ENCODE measurements around the gene AKAIN1.

DNA sequence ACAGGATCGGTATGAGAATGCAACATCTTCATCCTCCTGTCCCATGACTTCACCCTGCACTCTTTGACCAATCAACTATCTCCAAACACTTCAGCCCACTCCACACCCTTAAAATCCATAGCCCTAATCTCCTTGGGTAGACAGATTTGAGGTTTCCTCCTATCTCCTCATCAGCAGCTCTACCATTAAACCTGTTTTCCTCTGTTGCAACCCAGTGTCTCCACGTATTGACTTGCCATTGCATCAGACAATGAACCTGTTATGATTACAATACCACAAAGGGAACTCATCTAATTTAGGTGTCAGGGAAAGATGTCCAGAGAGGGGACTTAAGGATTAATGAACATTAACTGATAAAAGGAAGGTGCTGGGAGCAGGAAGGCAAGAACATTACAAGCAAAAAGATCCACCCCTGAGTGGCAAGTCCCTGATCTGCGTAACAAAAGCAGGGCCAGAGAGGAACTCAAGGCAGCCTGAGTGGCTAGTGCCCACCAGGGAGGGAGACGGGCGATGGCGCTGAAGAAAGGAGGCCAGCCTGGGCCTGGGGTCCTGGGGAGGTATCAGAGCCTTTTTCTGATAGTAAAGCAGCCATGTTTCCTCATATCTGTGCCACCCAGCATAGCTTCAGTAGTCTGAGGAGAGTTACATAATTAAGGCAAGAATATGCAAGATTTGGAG, 44.6 kb downstream of the AKAIN1 start:
- TF ChIP-seq, protein P1, sequence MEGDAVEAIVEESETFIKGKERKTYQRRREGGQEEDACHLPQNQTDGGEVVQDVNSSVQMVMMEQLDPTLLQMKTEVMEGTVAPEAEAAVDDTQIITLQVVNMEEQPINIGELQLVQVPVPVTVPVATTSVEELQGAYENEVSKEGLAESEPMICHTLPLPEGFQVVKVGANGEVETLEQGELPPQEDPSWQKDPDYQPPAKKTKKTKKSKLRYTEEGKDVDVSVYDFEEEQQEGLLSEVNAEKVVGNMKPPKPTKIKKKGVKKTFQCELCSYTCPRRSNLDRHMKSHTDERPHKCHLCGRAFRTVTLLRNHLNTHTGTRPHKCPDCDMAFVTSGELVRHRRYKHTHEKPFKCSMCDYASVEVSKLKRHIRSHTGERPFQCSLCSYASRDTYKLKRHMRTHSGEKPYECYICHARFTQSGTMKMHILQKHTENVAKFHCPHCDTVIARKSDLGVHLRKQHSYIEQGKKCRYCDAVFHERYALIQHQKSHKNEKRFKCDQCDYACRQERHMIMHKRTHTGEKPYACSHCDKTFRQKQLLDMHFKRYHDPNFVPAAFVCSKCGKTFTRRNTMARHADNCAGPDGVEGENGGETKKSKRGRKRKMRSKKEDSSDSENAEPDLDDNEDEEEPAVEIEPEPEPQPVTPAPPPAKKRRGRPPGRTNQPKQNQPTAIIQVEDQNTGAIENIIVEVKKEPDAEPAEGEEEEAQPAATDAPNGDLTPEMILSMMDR (IDR thresholded peaks at IDR 0.05), result no peak
- TF ChIP-seq, protein P2, sequence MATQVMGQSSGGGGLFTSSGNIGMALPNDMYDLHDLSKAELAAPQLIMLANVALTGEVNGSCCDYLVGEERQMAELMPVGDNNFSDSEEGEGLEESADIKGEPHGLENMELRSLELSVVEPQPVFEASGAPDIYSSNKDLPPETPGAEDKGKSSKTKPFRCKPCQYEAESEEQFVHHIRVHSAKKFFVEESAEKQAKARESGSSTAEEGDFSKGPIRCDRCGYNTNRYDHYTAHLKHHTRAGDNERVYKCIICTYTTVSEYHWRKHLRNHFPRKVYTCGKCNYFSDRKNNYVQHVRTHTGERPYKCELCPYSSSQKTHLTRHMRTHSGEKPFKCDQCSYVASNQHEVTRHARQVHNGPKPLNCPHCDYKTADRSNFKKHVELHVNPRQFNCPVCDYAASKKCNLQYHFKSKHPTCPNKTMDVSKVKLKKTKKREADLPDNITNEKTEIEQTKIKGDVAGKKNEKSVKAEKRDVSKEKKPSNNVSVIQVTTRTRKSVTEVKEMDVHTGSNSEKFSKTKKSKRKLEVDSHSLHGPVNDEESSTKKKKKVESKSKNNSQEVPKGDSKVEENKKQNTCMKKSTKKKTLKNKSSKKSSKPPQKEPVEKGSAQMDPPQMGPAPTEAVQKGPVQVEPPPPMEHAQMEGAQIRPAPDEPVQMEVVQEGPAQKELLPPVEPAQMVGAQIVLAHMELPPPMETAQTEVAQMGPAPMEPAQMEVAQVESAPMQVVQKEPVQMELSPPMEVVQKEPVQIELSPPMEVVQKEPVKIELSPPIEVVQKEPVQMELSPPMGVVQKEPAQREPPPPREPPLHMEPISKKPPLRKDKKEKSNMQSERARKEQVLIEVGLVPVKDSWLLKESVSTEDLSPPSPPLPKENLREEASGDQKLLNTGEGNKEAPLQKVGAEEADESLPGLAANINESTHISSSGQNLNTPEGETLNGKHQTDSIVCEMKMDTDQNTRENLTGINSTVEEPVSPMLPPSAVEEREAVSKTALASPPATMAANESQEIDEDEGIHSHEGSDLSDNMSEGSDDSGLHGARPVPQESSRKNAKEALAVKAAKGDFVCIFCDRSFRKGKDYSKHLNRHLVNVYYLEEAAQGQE (IDR thresholded peaks at IDR 0.05), result no peak
- no peak for TF ChIP-seq GATA3 (IDR thresholded peaks at IDR 0.05; ENCODE audit: borderline replicate concordance)
- TF ChIP-seq, protein P3, sequence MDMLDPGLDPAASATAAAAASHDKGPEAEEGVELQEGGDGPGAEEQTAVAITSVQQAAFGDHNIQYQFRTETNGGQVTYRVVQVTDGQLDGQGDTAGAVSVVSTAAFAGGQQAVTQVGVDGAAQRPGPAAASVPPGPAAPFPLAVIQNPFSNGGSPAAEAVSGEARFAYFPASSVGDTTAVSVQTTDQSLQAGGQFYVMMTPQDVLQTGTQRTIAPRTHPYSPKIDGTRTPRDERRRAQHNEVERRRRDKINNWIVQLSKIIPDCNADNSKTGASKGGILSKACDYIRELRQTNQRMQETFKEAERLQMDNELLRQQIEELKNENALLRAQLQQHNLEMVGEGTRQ (IDR thresholded peaks at IDR 0.05), result no peak
- no peak for TF ChIP-seq FOSL2 (IDR thresholded peaks at IDR 0.05)
- no peak for TF ChIP-seq FOSL2 (CRISPR knock-in tag; IDR thresholded peaks at IDR 0.05)
- TF ChIP-seq EHMT2 (IDR thresholded peaks at IDR 0.05; ENCODE audit: low read depth), result no peak
- TF ChIP-seq POLR2A (IDR thresholded peaks at IDR 0.05; ENCODE audit: low read length), result no peak
- TF ChIP-seq KDM1A (IDR thresholded peaks at IDR 0.05; ENCODE audit: low read depth), result no peak
- TF ChIP-seq MYC (IDR thresholded peaks at IDR 0.05; ENCODE audit: borderline replicate concordance, low read length), result no peak
- TF ChIP-seq SMC3 (IDR thresholded peaks at IDR 0.05), result no peak
